Colonic mucosa (tissue), 4 donors: ENCODE results near the gene SLC12A5. TPM values are rescaled to one million over a fixed set of nuclear protein-coding genes. Genes with fewer than 3 reads are reported as not detected.
"Not testable (repeated sequence)": the region's sequence is repeated elsewhere in the genome, so short reads cannot be mapped to it uniquely, and the experiment has no call there.

ENCODE experiments used
- DNase-seq: peaks from one replicate; pipeline ENCODE4 v3.0.0-alpha.2; 2020
- H3K27ac ChIP-seq: fragments of 200-600 bp; one replicate; pipeline ENCODE4 v1.8.0; 2021
- H3K27me3 ChIP-seq: fragments of 200-600 bp; one replicate; pipeline ENCODE4 v1.8.0; 2021
- H3K36me3 ChIP-seq: fragments of 200-600 bp; one replicate; pipeline ENCODE4 v1.8.0; 2021
- H3K4me1 ChIP-seq: fragments of 200-600 bp; one replicate; pipeline ENCODE4 v1.8.0; 2021; ENCODE audit warnings: mild to moderate bottlenecking
- H3K4me3 ChIP-seq: fragments of 200-600 bp; one replicate; pipeline ENCODE4 v1.8.0; 2021
- H3K9ac ChIP-seq, 2 donors: one replicate each; pipeline ENCODE4 v1.7.0; 2013; ENCODE audit warnings: control low read depth in 2 of 2, low read depth in 2 of 2, low read length in 2 of 2
- H3K9me3 ChIP-seq: fragments of 200-600 bp; one replicate; pipeline ENCODE4 v1.8.0; 2021
- intact Hi-C: fragments of 100-400 bp; cut with DNase I; formaldehyde crosslinking; loops from one replicate; pipeline ENCODE4 v1.14.1; 2022
- total RNA-seq, 2 donors: library from RNA; stranded (reverse); fragmentation: NEBNext Ultra II Directional in 1 of 2; extraction: Animal tissue kit (Norgen Biotek cat#: 25700) in 1 of 2; gene quantifications; one replicate each; pipeline ENCODE4 v1.2.1, GENCODE V29; 2021
- TF ChIP-seq, protein P1 (sequence below): fragments of 200-600 bp; IDR thresholded peaks from one replicate; pipeline ENCODE4 v1.8.0; 2022; ENCODE audit warnings: antibody characterized with exemption, mild to moderate bottlenecking
- donor health status: healthy.
- donor health status: DM: no; HTN: no; CAD: no.
- donor health status: DM: no; HTN: no; CAD: no.

SLC12A5 gene
- total RNA-seq, 2 donors from 2014 or later: 0.96 TPM; not detected in 1

DNA sequence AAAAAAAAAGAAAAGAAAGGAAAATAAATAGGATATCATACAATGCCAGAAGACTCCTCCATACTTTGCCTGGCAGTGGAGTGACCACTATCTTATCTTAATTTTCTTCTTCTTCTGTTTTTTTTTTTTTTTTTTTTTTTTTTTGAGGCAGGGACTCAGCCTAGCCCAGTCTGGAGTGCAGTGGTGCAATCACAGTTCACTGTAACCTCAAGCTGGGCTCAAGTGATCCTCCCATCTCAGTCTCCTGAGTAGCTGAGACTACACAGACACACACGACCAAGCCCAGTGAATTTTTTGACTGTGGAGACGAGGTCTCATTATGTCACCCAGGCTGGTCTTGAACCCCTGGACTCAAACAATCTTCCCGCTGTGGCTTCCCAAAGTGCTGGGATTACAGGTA, 37.4 kb upstream of the SLC12A5 start:
- Histone ChIP-seq H3K36me3 (no peaks in the 10 kb centered on the region), H3K4me1 (no peaks in the 10 kb centered on the region), H3K4me3 (no peak overlapping the region), H3K27me3 (no peaks in the 10 kb centered on the region), H3K9ac (no peak overlapping the region), H3K9me3 (no peaks in the 10 kb centered on the region), H3K27ac (no peak overlapping the region)
- intact Hi-C loops: no loop called here
- no peak for DNase-seq
- TF ChIP-seq, protein P1, sequence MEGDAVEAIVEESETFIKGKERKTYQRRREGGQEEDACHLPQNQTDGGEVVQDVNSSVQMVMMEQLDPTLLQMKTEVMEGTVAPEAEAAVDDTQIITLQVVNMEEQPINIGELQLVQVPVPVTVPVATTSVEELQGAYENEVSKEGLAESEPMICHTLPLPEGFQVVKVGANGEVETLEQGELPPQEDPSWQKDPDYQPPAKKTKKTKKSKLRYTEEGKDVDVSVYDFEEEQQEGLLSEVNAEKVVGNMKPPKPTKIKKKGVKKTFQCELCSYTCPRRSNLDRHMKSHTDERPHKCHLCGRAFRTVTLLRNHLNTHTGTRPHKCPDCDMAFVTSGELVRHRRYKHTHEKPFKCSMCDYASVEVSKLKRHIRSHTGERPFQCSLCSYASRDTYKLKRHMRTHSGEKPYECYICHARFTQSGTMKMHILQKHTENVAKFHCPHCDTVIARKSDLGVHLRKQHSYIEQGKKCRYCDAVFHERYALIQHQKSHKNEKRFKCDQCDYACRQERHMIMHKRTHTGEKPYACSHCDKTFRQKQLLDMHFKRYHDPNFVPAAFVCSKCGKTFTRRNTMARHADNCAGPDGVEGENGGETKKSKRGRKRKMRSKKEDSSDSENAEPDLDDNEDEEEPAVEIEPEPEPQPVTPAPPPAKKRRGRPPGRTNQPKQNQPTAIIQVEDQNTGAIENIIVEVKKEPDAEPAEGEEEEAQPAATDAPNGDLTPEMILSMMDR: no peak

DNA sequence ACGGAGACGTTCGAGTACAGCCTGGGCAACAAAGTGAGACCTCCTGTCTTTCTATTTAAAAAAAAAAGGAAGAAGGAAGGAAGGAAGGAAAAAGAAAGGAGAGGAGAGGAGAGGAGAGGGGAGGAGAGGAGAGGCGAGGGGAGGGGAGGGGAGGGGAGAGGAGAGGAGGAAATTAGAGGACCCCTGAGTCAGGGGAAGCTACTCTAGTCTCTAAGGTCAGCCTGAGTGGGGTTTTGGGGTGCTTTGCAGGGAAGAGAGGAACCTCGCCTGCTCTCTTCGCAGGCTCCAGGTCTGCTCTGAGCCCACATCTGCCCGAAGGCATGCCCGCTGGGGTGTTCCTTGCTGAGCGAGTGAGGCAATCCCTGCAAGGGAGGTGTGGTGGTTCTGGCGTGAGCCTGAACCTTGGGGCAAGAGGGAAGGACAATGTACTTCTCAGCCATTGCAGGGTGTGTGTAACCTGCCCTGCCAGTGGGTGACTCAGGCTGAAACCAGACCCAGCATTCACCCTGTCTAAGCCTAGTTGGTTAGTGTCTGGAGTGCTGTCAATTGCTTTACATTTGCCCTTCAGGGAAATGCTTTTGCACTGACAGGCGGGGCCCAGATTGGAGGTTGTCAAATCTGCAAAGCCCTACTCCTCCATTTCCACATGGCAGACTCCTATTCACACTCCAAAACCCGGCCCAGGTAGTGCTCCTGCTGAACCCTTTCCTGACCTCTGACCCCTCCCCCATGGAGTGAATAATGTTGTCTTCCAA, 35.6 kb upstream of the SLC12A5 start:
- TF ChIP-seq, protein P1: no peak
- DNase-seq: peak; percentile 37
- intact Hi-C loops: no loop called here
- no peaks in the 10 kb centered on the region for H3K36me3 ChIP-seq
- H3K9me3 ChIP-seq: no peaks in the 10 kb centered on the region
- no peak overlapping the region for H3K27ac ChIP-seq
- no peaks in the 10 kb centered on the region for H3K4me1 ChIP-seq
- no peak overlapping the region for H3K4me3 ChIP-seq
- no peak overlapping the region for H3K9ac ChIP-seq
- H3K27me3 ChIP-seq: no peaks in the 10 kb centered on the region

DNA sequence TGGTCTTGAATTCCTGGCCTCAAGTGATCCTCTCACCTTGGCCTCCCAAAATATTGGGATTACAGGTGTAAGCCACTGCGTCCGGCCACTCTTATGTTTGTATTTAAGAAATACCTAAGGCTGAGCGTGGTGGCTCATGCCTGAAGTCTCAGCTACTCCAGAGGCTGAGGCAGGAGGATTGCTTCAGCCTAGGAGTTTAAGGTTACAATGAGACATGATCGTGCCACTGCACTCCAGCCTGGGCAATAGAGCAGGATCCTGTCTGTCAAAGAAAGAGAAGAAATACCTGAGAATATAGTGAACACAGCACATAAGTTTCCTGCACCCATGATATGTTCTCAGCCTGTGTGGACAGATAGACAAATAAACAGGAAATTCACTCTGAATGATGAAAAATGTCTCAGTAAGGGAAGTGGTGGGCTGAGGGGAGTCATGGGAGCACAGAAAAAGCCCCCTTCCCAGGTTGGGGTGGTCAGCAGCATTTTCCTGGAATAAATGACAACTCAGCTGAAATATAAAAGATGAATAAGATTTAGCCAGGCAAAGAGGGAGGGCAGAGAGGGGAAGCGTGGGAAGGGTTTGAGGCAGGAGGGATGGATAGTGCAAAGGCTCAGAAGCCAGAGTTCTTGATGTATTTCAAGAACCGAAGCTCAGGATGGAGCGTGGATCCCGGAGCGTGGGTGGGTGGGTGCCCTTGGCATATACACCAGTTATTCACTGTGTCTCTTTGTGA, 34.1 kb upstream of the SLC12A5 start:
- no peaks in the 10 kb centered on the region for H3K36me3 ChIP-seq

DNA sequence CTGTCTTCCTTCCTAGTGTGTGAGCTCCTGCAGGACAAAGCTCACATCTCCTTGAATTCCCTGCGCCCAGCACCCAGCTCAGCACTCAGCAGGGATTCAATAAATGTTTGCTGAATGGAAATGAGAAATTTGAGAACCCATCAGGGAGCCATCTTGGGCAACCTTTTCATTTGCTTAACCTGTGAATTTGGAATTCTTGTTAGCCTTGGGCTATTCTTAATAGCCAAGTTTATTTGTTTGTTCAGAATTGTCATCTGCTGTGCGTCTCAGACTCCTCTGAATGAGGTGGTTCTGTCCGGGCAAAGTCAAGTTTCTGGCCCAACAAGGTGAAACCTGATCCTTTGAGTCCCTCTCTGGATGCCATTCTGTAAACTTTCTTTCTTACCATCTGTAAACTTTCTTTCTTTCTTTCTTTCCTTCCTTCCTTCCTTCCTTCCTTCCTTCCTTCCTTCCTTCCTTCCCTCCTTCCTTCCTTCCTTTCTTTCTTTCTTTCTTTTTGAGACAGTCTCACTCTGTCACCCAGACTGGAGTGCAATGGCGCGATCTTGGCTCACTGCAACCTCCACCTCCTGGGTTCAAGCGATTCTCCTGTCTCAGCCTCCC, 33.4 kb upstream of the SLC12A5 start:
- H3K4me3 ChIP-seq, H3K9me3 ChIP-seq, H3K27ac ChIP-seq, DNase-seq, H3K27me3 ChIP-seq, H3K9ac ChIP-seq, H3K36me3 ChIP-seq, H3K4me1 ChIP-seq: not testable (repeated sequence)
- intact Hi-C loops: loop anchor here (5.0 kb wide), 1 partner anchor 267 kb away; no protein-coding TSS in a partner anchor

More for the DNA sequence above, 34.1 kb upstream of the SLC12A5 start:
- H3K4me3 ChIP-seq: no peak overlapping the region
- intact Hi-C loops: loop anchor here (5.0 kb wide), 1 partner anchor 267 kb away; no protein-coding TSS in a partner anchor
- no peak overlapping the region for H3K9ac ChIP-seq
- H3K9me3 ChIP-seq: no peaks in the 10 kb centered on the region
- DNase-seq: no peak
- H3K27me3 ChIP-seq: no peaks in the 10 kb centered on the region
- H3K27ac ChIP-seq: no peak overlapping the region
- TF ChIP-seq, protein P1: no peak
- no peaks in the 10 kb centered on the region for H3K4me1 ChIP-seq

DNA sequence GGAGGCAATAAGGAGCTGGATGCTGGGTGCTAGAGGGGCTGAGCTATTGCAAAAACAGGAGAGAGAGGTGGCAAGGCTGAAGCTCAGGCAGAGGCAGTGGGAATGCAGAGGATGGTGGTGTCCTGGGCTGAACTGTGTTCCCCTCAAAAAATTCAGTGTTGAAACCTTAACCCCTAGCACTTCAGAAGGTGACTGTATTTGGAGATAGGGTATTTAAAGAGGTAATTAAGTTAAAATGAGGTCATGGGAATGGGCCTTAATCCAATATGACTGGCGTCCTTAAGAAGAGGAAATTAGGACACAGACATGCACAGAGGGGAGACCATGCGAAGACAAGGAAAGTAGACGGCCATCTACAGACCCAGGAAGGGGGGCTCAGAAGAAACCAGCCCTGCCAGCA, 31.8 kb upstream of the SLC12A5 start:
- Histone ChIP-seq H3K4me3 (no peak overlapping the region), H3K27me3 (no peaks in the 10 kb centered on the region), H3K36me3 (no peaks in the 10 kb centered on the region), H3K9ac (no peak overlapping the region), H3K4me1 (no peaks in the 10 kb centered on the region), H3K9me3 (no peaks in the 10 kb centered on the region), H3K27ac (no peak overlapping the region)
- TF ChIP-seq, protein P1: no peak
- intact Hi-C loops: loop anchor here (5.0 kb wide), 1 partner anchor 265 kb away; no protein-coding TSS in a partner anchor
- DNase-seq: no peak
